HepG2 (cell line): Measurements from ENCODE around the gene INSR. TPM values are rescaled to one million over a fixed set of nuclear protein-coding genes. Genes with fewer than 3 reads are reported as not detected.

ENCODE experiments used
- HES4 ChIP-seq: sonication (generic); formaldehyde crosslinking; IDR thresholded peaks from 2 replicates; pipeline ENCODE4 v1.9.0; 2021; ENCODE audit warnings: mild to moderate bottlenecking, missing genetic modification reagents, borderline replicate concordance
- HMGA1 ChIP-seq: sonication (generic); formaldehyde crosslinking; conservative IDR thresholded peaks from 2 replicates; pipeline ENCODE4 v1.4.0; 2020; ENCODE audit warnings: missing genetic modification reagents
- JARID2 ChIP-seq: sonication (generic); formaldehyde crosslinking; IDR thresholded peaks from 2 replicates; pipeline ENCODE4 v1.8.1; 2023; ENCODE audit warnings: missing genetic modification reagents, inconsistent platforms; ENCODE audit not compliant: insufficient replicate concordance
- KDM1A ChIP-seq: IDR thresholded peaks from 2 replicates; pipeline ENCODE4 v1.6.1; 2016; ENCODE audit warnings: missing compliant biosample characterization
- KLF9 ChIP-seq: IDR thresholded peaks from 2 replicates; pipeline ENCODE4 v1.6.1; 2016; ENCODE audit warnings: low read depth
- NR2F1 ChIP-seq, 2 experiments: fragments of 450-650 bp in 1 of 2; formaldehyde crosslinking in 1 of 2; IDR thresholded peaks; 2 replicates each; pipeline versions ENCODE4 v1.5.0 to v1.6.1; 2016 to 2020; ENCODE audit warnings: mild to moderate bottlenecking in 1 of 2, missing compliant biosample characterization in 1 of 2, missing genetic modification reagents in 1 of 2, moderate library complexity in 1 of 2
- RARG ChIP-seq: sonication (generic); formaldehyde crosslinking; IDR thresholded peaks from 2 replicates; pipeline ENCODE4 v1.4.0; 2020; ENCODE audit warnings: low read depth, mild to moderate bottlenecking, missing genetic modification reagents
- SIX1 ChIP-seq: sonication (generic); formaldehyde crosslinking; IDR thresholded peaks from 2 replicates; pipeline ENCODE4 v1.4.0; 2020; ENCODE audit warnings: missing genetic modification reagents, borderline replicate concordance
- TEAD3 ChIP-seq: optimal IDR thresholded peaks from 2 replicates; pipeline ENCODE3; 2016; ENCODE audit warnings: borderline replicate concordance
- TGIF2 ChIP-seq: IDR thresholded peaks from 2 replicates; pipeline ENCODE4 v1.6.1; 2016; ENCODE audit warnings: control low read depth, missing compliant biosample characterization
- ZFP62 ChIP-seq: sonication (generic); formaldehyde crosslinking; IDR thresholded peaks from 2 replicates; pipeline ENCODE4 v1.4.0; 2020; ENCODE audit warnings: missing genetic modification reagents
- ZNF101 ChIP-seq: sonication (generic); formaldehyde crosslinking; IDR thresholded peaks from 2 replicates; pipeline ENCODE4 v1.4.0; 2020; ENCODE audit warnings: mild to moderate bottlenecking, low read depth, missing genetic modification reagents, borderline replicate concordance
- ZNF121 ChIP-seq: sonication (generic); formaldehyde crosslinking; IDR thresholded peaks from 2 replicates; pipeline ENCODE4 v1.5.0; 2020; ENCODE audit warnings: mild to moderate bottlenecking, missing genetic modification reagents
- ZNF136 ChIP-seq: sonication (generic); formaldehyde crosslinking; IDR thresholded peaks from 2 replicates; pipeline ENCODE4 v1.8.1; 2022; ENCODE audit warnings: low read depth, mild to moderate bottlenecking, moderate library complexity, missing genetic modification reagents
- ZNF264 ChIP-seq: sonication (generic); formaldehyde crosslinking; IDR thresholded peaks from 2 replicates; pipeline ENCODE4 v1.4.0; 2020; ENCODE audit warnings: missing genetic modification reagents
- ZNF460 ChIP-seq: sonication (generic); formaldehyde crosslinking; IDR thresholded peaks from 2 replicates; pipeline ENCODE4 v1.5.1; 2020; ENCODE audit warnings: missing genetic modification reagents, mild to moderate bottlenecking, borderline replicate concordance
- ZNF563 ChIP-seq: sonication (generic); formaldehyde crosslinking; IDR thresholded peaks from 2 replicates; pipeline ENCODE4 v1.8.0; 2022; ENCODE audit warnings: mild to moderate bottlenecking, moderate library complexity, missing genetic modification reagents
- ZNF567 ChIP-seq: sonication (generic); formaldehyde crosslinking; IDR thresholded peaks from 2 replicates; pipeline ENCODE4 v1.8.1; 2023; ENCODE audit warnings: mild to moderate bottlenecking, missing genetic modification reagents, borderline replicate concordance
- ZNF780A ChIP-seq: sonication (generic); formaldehyde crosslinking; IDR thresholded peaks from 2 replicates; pipeline ENCODE4 v1.8.0; 2022; ENCODE audit warnings: mild to moderate bottlenecking, missing genetic modification reagents, moderate library complexity
- ZSCAN20 ChIP-seq: sonication (generic); formaldehyde crosslinking; IDR thresholded peaks from 2 replicates; pipeline ENCODE4 v1.4.0; 2020; ENCODE audit warnings: missing genetic modification reagents, mild to moderate bottlenecking, borderline replicate concordance
- ZSCAN22 ChIP-seq: sonication (generic); formaldehyde crosslinking; IDR thresholded peaks from 2 replicates; pipeline ENCODE4 v1.4.0; 2020; ENCODE audit warnings: mild to moderate bottlenecking, missing genetic modification reagents
- polyA plus RNA-seq, 8 experiments: library from polyadenylated mRNA; depleted of rRNA in 3 of 8; stranded (reverse) in 7 of 8; unstranded in 1 of 8; fragments of >200 nt; fragmentation: Illumina TruSeq in 4 of 8; extraction: Trizol in 4 of 8; gene quantifications; 2 replicates each; pipeline versions ENCODE4 v1.2.1 to v1.2.3, GENCODE V29; 2011 to 2016; ENCODE audit warnings: low read depth in 4 of 8, missing spikeins in 1 of 8, mixed read lengths in 1 of 8; ENCODE audit not compliant: insufficient read depth in 1 of 8
- total RNA-seq, 5 experiments: library from RNA; depleted of rRNA; stranded (reverse); fragments of >200 nt; fragmentation: Illumina TruSeq; extraction: Trizol; gene quantifications; 2 replicates each; pipeline ENCODE4 v1.2.3, GENCODE V29; 2016; ENCODE audit warnings: low read depth in 1 of 5
- TF ChIP-seq, protein P1 (sequence below): sonication (generic); formaldehyde crosslinking; IDR thresholded peaks from 2 replicates; pipeline ENCODE4 v1.8.0; 2022; ENCODE audit warnings: mild to moderate bottlenecking, missing genetic modification reagents, borderline replicate concordance
- TF ChIP-seq, protein P2 (sequence below): sonication (generic); formaldehyde crosslinking; IDR thresholded peaks from 2 replicates; pipeline ENCODE4 v1.5.1; 2020; ENCODE audit warnings: mild to moderate bottlenecking, missing genetic modification reagents
- TF ChIP-seq, protein P3 (sequence below): sonication (generic); formaldehyde crosslinking; IDR thresholded peaks from 2 replicates; pipeline ENCODE4 v1.4.0; 2020; ENCODE audit warnings: missing genetic modification reagents

INSR gene
- total and polyA plus RNA-seq, 2 of the 13 experiments (the other 11 are each of a cell fraction or from before 2014, with no cell fraction given): 24.2 to 29.8 TPM

DNA sequence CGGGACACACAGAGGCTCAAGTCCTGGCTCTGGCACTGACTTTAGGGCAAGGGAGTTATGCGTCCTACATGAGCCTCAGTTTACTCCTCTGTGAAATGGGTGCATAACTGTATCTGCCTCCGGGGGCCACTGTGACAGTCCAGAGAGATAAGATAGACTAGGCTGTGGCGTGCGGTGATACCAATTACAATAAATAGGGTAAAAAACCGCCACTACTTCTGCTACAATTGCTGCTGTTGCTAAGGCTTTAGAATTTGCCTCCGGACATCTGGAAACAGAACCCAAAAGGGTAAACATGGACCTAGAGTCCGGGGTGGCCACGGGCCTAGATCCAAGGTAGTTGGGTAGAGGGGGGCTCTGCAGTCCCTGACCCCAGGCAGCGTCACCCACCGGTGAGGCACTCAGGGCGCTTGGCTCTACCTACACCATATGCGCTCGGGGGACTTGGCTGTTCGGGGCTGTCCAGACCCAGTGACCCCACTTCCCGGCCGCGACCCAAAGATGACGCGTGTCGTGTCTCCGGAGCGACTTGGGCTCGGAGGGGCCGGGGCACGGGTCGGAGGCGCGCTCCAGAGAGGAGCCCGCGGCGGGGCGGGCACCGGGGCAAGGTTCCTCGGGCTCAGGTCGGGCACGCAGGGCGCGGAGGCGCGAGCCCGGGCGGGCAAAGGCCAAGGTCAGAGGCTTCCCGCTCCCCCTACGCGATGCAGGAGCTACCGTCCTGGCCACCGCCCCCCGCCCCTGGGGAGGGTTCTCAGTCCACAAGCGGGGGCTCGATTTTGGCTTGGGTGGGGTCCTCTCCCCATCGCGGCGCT lies 1.1 kb downstream of the INSR start (continued):
- peak; percentile 6 for TF ChIP-seq TEAD3
- TF ChIP-seq NR2F1 (CRISPR knock-in tag; IDR thresholded peaks at IDR 0.05): peak; percentile 84 to 85
- no peak for TF ChIP-seq ZNF567 (CRISPR knock-in tag)
- no peak for TF ChIP-seq HES4
- no peak for TF ChIP-seq ZNF264
- TF ChIP-seq TGIF2 (CRISPR knock-in tag): no peak; the same call in 1 of the 2 replicates
- no peak for TF ChIP-seq ZSCAN20 (CRISPR knock-in tag)
- TF ChIP-seq, protein P1, sequence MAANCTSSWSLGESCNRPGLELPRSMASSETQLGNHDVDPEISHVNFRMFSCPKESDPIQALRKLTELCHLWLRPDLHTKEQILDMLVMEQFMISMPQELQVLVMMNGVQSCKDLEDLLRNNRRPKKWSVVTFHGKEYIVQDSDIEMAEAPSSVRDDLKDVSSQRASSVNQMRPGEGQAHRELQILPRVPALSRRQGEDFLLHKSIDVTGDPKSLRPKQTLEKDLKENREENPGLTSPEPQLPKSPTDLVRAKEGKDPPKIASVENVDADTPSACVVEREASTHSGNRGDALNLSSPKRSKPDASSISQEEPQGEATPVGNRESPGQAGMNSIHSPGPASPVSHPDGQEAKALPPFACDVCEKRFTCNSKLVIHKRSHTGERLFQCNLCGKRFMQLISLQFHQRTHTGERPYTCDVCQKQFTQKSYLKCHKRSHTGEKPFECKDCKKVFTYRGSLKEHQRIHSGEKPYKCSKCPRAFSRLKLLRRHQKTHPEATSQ: no peak
- no peak for TF ChIP-seq ZNF780A (CRISPR knock-in tag)
- TF ChIP-seq ZNF460: no peak
- TF ChIP-seq, protein P2, sequence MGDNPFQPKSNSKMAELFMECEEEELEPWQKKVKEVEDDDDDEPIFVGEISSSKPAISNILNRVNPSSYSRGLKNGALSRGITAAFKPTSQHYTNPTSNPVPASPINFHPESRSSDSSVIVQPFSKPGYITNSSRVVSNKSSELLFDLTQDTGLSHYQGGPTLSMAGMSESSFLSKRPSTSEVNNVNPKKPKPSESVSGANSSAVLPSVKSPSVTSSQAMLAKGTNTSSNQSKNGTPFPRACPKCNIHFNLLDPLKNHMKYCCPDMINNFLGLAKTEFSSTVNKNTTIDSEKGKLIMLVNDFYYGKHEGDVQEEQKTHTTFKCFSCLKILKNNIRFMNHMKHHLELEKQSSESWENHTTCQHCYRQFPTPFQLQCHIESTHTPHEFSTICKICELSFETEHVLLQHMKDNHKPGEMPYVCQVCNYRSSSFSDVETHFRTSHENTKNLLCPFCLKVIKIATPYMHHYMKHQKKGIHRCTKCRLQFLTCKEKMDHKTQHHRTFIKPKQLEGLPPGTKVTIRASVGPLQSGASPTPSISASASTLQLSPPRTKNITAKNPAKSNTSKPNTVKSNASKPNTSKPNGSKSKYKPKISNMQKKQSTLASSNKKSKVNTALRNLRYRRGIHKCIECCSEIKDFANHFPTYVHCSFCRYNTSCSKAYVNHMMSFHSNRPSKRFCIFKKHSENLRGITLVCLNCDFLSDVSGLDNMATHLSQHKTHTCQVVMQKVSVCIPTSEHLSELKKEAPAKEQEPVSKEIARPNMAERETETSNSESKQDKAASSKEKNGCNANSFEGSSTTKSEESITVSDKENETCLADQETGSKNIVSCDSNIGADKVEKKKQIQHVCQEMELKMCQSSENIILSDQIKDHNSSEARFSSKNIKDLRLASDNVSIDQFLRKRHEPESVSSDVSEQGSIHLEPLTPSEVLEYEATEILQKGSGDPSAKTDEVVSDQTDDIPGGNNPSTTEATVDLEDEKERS (CRISPR knock-in tag): 0 out of 2 replicates have a peak, but pooled peaks have one; percentile 52
- TF ChIP-seq HMGA1: no peak
- TF ChIP-seq ZNF121: peak; percentile 62
- TF ChIP-seq SIX1 (CRISPR knock-in tag): no peak
- no peak for TF ChIP-seq RARG
- no peak for TF ChIP-seq ZSCAN22
- no peak for TF ChIP-seq ZNF563 (CRISPR knock-in tag)
- TF ChIP-seq KLF9 (CRISPR knock-in tag): no peak
- no peak for TF ChIP-seq ZFP62 (CRISPR knock-in tag)
- peak; percentile 67; the same call in 1 of the 2 replicates for TF ChIP-seq KDM1A (CRISPR knock-in tag)
- no peak for TF ChIP-seq ZNF136 (CRISPR knock-in tag)
- TF ChIP-seq ZNF101 (CRISPR knock-in tag): 0 out of 2 replicates have a peak, but pooled peaks have one; percentile 26
- no peak for TF ChIP-seq JARID2 (CRISPR knock-in tag)
- TF ChIP-seq, protein P3, sequence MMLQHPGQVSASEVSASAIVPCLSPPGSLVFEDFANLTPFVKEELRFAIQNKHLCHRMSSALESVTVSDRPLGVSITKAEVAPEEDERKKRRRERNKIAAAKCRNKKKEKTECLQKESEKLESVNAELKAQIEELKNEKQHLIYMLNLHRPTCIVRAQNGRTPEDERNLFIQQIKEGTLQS: no peak
